T-helper 2 cell treated with Interferon-gamma antibody and Interleukin-4, amounts not matched to agents 5 μg/mL and 100 μg/mL, for 36 hours (primary cell): ENCODE measurements around the gene KXD1.
A peak's percentile ranks its signal among the peaks of the same experiment; 100 is the strongest.

Source experiments
- DNase-seq: peaks from one replicate; pipeline ENCODE4 v3.0.0; 2021; ENCODE audit warnings: low spot score
- H3K27ac Mint-ChIP-seq: one replicate; pipeline ENCODE4 v1.8.0; 2021; ENCODE audit warnings: mild to moderate bottlenecking, mixed read lengths
- H3K27me3 Mint-ChIP-seq: one replicate; pipeline ENCODE4 v1.8.0; 2021; ENCODE audit warnings: low read depth, mixed read lengths
- H3K36me3 Mint-ChIP-seq: one replicate; pipeline ENCODE4 v1.8.0; 2021; ENCODE audit warnings: low read depth, mixed read lengths
- H3K4me1 Mint-ChIP-seq: one replicate; pipeline ENCODE4 v1.8.0; 2021; ENCODE audit warnings: low read depth, mixed read lengths
- H3K4me3 Mint-ChIP-seq: one replicate; pipeline ENCODE4 v1.8.0; 2022; ENCODE audit warnings: mild to moderate bottlenecking, moderate library complexity, mixed read lengths
- H3K9me3 Mint-ChIP-seq: one replicate; pipeline ENCODE4 v1.8.0; 2021; ENCODE audit warnings: mixed read lengths

KXD1 gene

DNA sequence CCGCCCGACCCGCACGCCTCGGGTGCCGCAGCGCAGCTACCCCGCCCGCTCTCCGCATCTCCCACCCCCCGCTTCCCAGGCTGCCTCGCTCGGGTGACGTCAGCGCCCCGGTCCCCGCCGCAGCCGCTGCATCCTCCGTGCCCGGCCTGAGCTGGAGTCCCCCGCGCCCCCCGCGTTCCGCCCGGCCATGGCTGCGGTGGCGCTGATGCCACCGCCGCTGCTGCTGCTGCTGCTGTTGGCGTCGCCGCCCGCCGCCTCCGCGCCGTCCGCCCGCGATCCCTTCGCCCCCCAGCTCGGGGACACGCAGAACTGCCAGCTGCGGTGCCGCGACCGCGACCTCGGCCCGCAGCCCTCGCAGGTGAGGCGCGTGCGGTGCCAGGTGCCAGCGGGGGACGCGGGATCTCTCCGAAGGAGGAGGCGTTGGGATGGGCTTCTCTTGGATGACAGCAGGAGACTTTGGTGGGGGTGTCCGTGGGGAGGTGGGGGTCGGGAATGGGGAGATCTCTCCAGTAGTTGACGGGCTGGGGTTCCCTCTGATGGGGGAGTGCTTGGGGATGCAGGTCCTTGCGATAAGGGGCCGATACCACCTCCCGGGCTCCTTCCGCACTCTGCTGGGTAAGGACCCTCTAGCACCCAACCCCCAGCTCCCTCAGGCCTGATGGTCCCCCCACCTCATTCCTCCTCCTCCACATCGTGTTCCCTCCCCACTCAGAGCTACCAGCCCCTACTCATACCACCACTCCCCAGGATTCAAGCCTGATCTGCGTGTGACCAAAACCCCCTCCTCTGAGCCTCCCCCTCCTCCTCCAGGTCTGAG is 55.3 kb downstream of the KXD1 start, which contains the start of gene TMEM59L:
TSS of gene TMEM59L (plus strand) at position 99 of the 817 bp plus-strand sequence. CDS start at position 188, 89 bp downstream.
- H3K36me3 Mint-ChIP-seq: no peaks in the 10 kb centered on the region
- DNase-seq: peak; percentile 27
- peaks cover 5% of the 10 kb centered on the region for H3K4me1 Mint-ChIP-seq
- H3K27ac Mint-ChIP-seq: no peak within 1 kb of the TSS
- peaks cover 76% of the 10 kb centered on the region for H3K27me3 Mint-ChIP-seq
- no peaks in the 10 kb centered on the region for H3K9me3 Mint-ChIP-seq
- H3K4me3 Mint-ChIP-seq: peak within 1 kb of the TSS; percentile 61

DNA sequence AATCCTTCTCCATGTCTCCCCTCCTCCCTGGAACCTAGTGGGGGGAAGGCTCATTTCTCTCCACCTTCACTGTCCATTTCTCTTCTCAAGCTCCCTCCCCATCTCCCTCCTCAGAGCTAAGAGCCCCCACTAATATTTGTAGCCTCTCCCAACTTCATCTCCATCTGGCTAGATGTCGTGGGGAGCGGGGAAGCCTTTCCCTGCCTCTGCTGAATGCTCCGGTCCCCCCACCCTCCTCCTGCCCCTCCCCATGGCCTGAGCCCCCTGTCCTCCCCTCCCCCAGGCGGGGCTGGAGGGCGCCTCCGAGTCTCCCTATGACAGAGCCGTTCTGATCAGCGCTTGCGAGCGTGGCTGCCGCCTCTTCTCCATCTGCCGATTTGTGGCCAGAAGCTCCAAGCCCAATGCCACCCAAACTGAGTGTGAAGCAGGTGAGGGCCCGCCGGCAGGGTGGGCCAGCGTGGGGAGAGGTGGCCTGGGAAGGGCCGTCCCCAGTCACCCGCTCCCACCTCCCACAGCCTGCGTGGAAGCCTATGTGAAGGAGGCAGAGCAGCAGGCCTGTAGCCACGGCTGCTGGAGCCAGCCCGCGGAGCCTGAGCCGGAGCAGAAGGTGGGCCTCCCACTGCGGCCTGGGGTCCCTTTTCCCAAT is 56.0 kb downstream of the KXD1 start:
- Mint-ChIP-seq H3K4me1 (peaks cover 5% of the 10 kb centered on the region), H3K36me3 (no peaks in the 10 kb centered on the region), H3K9me3 (no peaks in the 10 kb centered on the region), H3K4me3 (peak overlapping the region; percentile 61), H3K27ac (no peak overlapping the region), H3K27me3 (peaks cover 69% of the 10 kb centered on the region)
- no peak for DNase-seq

DNA sequence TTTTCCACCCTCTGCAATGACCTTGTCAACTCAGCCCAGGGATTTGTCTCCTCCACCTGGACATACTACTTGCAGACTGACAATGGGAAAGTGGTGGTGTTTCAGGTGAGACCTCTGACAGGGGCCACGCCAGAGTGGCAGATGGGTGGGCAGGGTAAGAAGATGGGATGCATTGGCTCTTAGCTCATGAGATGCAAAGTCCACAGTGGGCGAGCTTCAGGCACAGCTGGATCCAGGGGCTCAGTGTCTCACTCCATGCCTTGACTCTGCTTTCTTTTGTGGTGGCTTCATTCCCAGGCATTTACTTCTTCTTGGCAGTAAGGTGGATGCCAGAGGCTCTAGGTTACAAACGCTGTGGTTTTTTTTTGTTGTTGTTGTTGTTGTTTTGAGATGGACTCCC is 58.4 kb downstream of the KXD1 start:
- Mint-ChIP-seq H3K9me3 (no peaks in the 10 kb centered on the region), H3K4me3 (no peak overlapping the region), H3K4me1 (peaks cover 4% of the 10 kb centered on the region), H3K36me3 (no peaks in the 10 kb centered on the region), H3K27me3 (peaks cover 48% of the 10 kb centered on the region), H3K27ac (no peak overlapping the region)
- DNase-seq: no peak

DNA sequence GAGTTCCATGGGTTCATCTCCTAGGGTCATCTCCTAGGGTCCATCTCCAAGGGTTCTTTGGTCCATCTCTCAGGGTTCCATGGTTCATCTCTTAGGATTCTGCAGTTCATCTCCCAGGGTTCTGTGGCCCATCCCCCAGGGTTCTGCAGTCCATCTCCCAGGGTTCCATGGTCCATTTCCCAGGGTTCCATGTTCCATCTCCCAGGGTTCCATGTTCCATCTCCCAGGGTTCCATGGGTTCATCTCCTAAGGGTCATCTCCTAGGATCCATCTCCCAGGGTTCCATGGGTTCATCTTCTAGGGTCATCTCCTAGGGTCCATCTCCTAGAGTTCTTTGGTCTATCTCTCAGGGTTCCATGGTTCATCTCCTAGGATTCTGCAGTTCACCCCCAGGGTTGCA is 59.9 kb downstream of the KXD1 start:
- Mint-ChIP-seq H3K9me3 (no peaks in the 10 kb centered on the region), H3K4me1 (no peaks in the 10 kb centered on the region), H3K27ac (no peak overlapping the region), H3K27me3 (peaks cover 37% of the 10 kb centered on the region), H3K36me3 (no peaks in the 10 kb centered on the region), H3K4me3 (no peak overlapping the region)
- DNase-seq: no peak

DNA sequence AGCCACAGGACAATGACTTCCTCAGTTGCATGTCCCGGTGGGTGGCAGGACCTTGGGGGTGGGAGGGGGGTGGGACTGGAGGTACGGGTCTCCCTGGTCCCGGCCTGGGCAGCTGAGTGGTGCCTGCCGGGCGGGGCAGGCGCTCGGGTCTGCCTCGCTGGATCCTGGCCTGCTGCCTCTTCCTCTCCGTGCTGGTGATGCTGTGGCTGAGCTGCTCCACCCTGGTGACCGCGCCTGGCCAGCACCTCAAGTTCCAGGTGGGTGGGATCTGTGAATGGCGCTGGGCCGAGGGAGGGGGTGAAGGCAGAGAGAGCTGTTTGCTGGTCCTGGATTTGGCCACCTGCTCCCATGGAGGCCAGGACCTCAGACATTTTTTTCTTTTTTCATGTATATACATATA is 60.6 kb downstream of the KXD1 start:
- Mint-ChIP-seq H3K36me3 (no peaks in the 10 kb centered on the region), H3K4me3 (no peak overlapping the region), H3K4me1 (no peaks in the 10 kb centered on the region), H3K27me3 (peaks cover 34% of the 10 kb centered on the region), H3K9me3 (no peaks in the 10 kb centered on the region), H3K27ac (no peak overlapping the region)
- DNase-seq: no peak
